ENCODE data around the gene PHOSPHO1. TPM values are rescaled to one million over a fixed set of nuclear protein-coding genes. Genes with fewer than 3 reads are reported as not detected.
"Not testable (repeated sequence)": the region's sequence is repeated elsewhere in the genome, so short reads cannot be mapped to it uniquely, and the experiment has no call there.

PHOSPHO1 gene
- total RNA-seq, 1 donor from 2014 or later = not detected

DNA sequence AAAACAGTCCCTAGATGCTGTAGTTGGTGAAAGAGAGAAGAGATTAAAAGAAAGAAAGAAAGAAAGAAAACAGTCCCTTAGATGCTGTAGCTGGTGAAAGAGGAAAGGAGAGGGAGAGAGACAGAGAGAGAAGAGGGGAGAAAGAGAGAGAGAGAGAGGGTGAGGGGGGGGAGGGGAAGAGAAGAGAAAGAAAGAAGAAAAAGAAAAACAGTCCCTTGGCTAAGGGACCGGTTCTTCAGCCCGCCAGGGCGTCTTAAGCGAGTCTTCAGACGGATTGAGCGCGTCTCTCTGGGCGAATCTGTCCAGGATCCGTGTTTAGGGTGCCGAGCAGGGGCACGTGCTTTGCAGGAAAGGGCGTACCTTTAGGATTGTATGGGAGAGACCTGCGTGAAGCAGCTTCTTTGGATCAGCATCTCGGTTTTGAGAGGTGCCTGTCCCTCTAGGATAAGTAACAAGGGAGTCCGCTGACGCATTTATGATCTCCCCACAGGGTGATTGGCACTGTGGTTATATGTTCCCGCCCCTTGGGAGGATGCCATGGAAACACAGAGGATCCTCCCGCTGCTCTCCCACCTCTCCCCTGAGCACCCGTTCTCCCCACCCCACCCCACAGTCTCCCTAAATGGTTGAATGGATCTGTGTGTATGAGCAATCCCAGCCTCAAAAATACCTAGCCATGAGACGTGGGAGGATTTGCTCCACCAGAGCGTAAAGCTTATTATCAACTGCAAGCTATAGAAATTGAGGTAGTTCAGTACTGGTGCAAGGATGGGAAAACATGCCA, 36.9 kb downstream of the PHOSPHO1 start:
- intact Hi-C loops (cut with DNase I) = loop anchor here (10.0 kb wide), 2 partner anchors 221 to 1139 kb away; partner anchors contain the start of gene PHB1
- no peaks in the 10 kb centered on the region for H3K27me3 ChIP-seq

DNA sequence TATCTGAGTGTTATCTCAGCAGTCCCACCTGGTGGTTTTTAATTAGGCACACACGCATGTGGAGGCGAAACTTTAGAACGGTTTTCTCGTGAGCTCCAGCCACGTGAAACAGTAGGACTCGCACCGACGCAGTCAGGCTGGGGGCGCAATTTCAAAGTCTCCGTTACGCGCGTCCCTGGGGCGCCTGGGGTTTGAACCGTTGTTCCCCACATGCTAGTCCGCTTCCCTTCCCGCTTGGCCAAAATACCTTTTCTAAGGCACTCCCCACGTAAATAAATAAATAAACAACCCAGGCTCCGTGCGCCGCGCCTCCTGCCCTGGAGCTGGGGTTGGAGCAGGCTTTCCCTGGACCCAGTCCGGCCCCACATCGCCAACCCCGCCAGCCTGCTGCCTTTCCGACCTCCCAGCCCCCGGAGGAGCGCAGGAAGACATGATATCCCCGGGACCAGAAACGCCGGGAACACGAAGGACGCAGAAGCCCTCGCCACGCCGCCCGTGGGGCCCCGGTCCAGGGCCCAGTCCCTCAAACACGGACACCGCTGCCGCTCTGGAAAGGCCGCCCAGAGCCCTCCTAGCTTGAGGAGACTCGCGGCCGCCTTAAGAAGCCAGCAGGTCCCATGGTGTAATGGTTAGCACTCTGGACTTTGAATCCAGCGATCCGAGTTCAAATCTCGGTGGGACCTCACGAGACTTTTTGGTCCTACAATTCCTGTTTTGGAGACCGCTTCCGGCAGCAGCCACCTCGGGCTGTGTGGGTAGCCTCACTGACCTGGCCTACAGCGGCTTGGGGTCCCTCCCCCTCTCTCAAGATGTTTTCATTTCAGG, 38.5 kb downstream of the PHOSPHO1 start:
- H3K4me3 ChIP-seq = peak overlapping the region; percentile 58 to 76
- intact Hi-C loops (cut with DNase I) = loop anchor here (1.0 to 10.0 kb wide), 3 partner anchors 223 to 1137 kb away; partner anchors contain the start of genes ATP5MC1 and PHB1
- H3K27ac ChIP-seq = peak overlapping the region; percentile 92 to 99
- DNase-seq (ENCODE audit: low spot score in 2 of 2) = peak; percentile 79 to 98
- H3K9me3 ChIP-seq = no peaks in the 10 kb centered on the region
- H3K4me1 ChIP-seq = peaks cover 0 to 3% of the 10 kb centered on the region in 2 donors
- H3K36me3 ChIP-seq = no peaks in the 10 kb centered on the region
- no peaks in the 10 kb centered on the region for H3K27me3 ChIP-seq
- TF ChIP-seq, protein P1, sequence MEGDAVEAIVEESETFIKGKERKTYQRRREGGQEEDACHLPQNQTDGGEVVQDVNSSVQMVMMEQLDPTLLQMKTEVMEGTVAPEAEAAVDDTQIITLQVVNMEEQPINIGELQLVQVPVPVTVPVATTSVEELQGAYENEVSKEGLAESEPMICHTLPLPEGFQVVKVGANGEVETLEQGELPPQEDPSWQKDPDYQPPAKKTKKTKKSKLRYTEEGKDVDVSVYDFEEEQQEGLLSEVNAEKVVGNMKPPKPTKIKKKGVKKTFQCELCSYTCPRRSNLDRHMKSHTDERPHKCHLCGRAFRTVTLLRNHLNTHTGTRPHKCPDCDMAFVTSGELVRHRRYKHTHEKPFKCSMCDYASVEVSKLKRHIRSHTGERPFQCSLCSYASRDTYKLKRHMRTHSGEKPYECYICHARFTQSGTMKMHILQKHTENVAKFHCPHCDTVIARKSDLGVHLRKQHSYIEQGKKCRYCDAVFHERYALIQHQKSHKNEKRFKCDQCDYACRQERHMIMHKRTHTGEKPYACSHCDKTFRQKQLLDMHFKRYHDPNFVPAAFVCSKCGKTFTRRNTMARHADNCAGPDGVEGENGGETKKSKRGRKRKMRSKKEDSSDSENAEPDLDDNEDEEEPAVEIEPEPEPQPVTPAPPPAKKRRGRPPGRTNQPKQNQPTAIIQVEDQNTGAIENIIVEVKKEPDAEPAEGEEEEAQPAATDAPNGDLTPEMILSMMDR (IDR thresholded peaks at IDR 0.05) = peak in 2 of 3 experiments; percentile 8 to 36

More for the DNA sequence above, 36.9 kb downstream of the PHOSPHO1 start:
- Histone ChIP-seq H3K4me1 (peaks cover 0 to 3% of the 10 kb centered on the region in 2 donors), H3K4me3 (peak overlapping the region; percentile 58 to 76), H3K27ac (peak overlapping the region; percentile 92 to 99), H3K36me3 (no peaks in the 10 kb centered on the region), H3K9me3 (no peaks in the 10 kb centered on the region)
- TF ChIP-seq, protein P1 (IDR thresholded peaks at IDR 0.05) = no peak
- DNase-seq (ENCODE audit: low spot score in 2 of 2) = peak in 1 of 2 donors; percentile 82

DNA sequence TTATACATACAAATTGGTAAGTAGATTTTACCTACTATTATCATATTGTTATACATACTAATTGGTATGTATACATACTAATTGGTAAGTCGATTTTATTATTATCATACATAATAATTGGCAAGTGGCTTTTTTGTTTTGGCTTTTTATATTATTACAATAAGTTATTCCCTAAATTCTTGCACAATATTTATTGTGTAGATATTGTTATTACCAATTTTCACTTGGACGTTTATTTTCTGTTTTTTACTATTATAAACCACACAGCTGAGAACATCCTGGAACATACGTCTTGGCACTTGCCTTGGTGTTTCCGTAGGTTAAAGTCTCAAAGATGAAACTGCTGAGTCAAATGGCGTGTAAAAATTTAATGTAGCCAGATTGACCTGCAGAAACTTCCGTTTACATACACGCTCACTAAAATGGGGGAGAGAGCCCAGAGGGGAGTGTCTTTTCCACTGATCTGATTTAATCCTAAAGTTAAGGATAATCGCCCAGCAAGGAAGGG, 39.1 kb downstream of the PHOSPHO1 start:
- Histone ChIP-seq H3K36me3 (no peaks in the 10 kb centered on the region), H3K4me1 (peaks cover 0 to 3% of the 10 kb centered on the region in 2 donors), H3K4me3 (peak overlapping the region; percentile 58 to 76), H3K27me3 (no peaks in the 10 kb centered on the region), H3K9me3 (no peaks in the 10 kb centered on the region), H3K27ac (peak overlapping the region; percentile 92 to 99)
- intact Hi-C loops (cut with DNase I) = loop anchor here (10.0 kb wide), 2 partner anchors 223 to 1137 kb away; partner anchors contain the start of gene PHB1
- no peak for DNase-seq (ENCODE audit: low spot score in 2 of 2)
- TF ChIP-seq, protein P1 (IDR thresholded peaks at IDR 0.05) = no peak

DNA sequence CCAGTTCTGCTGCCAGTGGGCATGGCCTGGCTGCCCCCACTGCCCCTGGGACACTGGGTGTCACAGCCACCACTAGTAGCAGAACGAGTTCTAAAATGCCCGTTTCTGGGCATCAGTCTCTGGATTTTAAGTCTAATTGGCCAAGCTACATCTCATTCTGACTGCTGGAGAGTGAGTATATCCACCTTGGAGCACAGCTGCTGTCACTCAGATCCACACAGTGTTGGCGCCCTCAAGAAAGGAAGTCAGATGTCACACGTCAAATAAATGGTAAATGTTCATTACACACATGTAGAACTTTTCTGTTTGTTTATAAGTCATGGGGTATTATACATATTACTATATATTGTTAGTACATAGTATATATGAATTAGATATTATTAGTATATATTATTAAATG, 39.7 kb downstream of the PHOSPHO1 start:
- no peaks in the 10 kb centered on the region for H3K27me3 ChIP-seq
- TF ChIP-seq, protein P1 (IDR thresholded peaks at IDR 0.05) = no peak
- H3K36me3 ChIP-seq = no peaks in the 10 kb centered on the region
- H3K27ac ChIP-seq = no peak overlapping the region
- no peak for DNase-seq (ENCODE audit: low spot score in 2 of 2)
- no peak overlapping the region for H3K4me3 ChIP-seq
- H3K9me3 ChIP-seq = no peaks in the 10 kb centered on the region
- peaks cover 0 to 3% of the 10 kb centered on the region in 2 donors for H3K4me1 ChIP-seq
- intact Hi-C loops (cut with DNase I) = loop anchor here (10.0 kb wide), 2 partner anchors 224 to 1136 kb away; partner anchors contain the start of gene PHB1

DNA sequence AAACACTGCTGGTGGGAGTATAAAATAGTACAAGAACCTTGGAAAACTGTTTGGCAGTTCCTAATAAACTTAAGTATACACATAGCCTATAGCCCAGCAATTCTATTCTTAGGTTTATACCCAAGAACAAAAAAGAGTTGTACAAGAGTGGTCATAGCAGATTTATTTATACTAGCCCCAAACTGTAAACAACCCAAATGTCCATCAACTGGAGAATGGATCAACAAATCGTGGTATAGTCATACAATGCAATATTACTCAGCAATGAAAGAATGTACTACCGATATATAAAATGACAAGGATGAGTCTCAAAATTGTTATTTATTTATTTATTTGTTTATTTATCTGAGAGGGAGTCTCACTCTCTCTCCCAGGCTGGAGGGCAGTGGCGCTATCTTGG, 43.3 kb downstream of the PHOSPHO1 start:
- intact Hi-C loops (cut with DNase I) = no loop called here
- no peak overlapping the region for H3K4me3 ChIP-seq
- TF ChIP-seq, protein P1 (IDR thresholded peaks at IDR 0.05) = no peak
- H3K4me1 ChIP-seq = peaks cover 0 to 3% of the 10 kb centered on the region in 2 donors
- H3K9me3 ChIP-seq = no peaks in the 10 kb centered on the region
- no peak for DNase-seq (ENCODE audit: low spot score in 2 of 2)
- H3K36me3 ChIP-seq = no peaks in the 10 kb centered on the region
- no peaks in the 10 kb centered on the region for H3K27me3 ChIP-seq
- no peak overlapping the region for H3K27ac ChIP-seq

DNA sequence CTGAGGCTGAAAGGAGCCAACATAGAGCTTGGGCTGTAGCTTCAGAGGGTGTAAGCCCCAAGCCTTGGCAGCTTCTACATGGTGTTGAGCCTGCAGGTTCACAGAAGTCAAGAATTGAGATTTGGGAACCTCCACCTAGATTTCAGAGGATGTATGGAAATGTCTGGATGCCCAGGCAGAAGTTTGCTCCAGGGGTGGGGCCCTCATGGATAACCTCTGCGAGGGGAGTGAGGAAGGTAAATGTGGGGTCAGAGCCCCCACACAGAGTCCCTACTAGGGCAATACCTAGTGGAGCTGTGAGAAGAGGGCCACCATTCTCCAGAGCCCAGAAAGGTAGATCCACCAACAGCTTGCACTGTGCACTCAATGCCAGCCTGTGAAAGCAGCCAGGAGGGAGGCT, 45.2 kb downstream of the PHOSPHO1 start:
- H3K36me3 ChIP-seq; H3K27ac ChIP-seq; H3K9me3 ChIP-seq; H3K27me3 ChIP-seq; H3K4me1 ChIP-seq; DNase-seq (ENCODE audit: low spot score in 2 of 2); H3K4me3 ChIP-seq; intact Hi-C loops (cut with DNase I): not testable (repeated sequence)

DNA sequence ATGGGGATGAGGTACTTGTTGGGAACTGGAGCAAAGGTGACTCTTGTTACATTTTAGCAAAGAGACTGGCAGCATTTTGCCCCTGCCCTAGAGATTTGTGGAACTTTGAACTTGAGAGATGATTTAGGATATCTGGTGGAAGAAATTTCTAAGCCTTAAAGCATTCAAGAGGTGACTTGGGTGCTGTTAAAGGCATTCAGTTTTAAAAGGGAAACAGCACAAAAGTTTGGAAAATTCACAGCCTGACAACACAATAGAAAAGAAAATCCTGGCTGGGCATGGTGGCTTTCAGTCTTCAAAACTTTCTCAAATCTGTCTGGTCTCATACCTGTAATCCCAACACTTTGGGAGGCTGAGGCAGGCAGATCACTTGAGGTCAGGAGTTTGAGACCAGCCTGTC, 46.1 kb downstream of the PHOSPHO1 start:
- H3K27me3 ChIP-seq; H3K4me1 ChIP-seq; H3K27ac ChIP-seq; intact Hi-C loops (cut with DNase I); H3K9me3 ChIP-seq; H3K36me3 ChIP-seq; H3K4me3 ChIP-seq; DNase-seq (ENCODE audit: low spot score in 2 of 2): not testable (repeated sequence)

Data from ascending aorta (tissue), 2 donors.